ENCODE measurements around the gene TRDMT1. TPM values are rescaled to one million over a fixed set of nuclear protein-coding genes. Genes with fewer than 3 reads are reported as not detected.
A peak's percentile ranks its signal among the peaks of the same experiment; 100 is the strongest.

The TRDMT1 gene
- total and polyA plus RNA-seq, 7 experiments from 2014 or later: 9.7 to 30.6 (median 15.2) TPM

- peaks cover 12 to 35% (median 26%) of the 10 kb centered on the region in 5 donors for H3K36me3 Mint-ChIP-seq
- no peak overlapping the region for H3K4me3 Mint-ChIP-seq
- ATAC-seq: peak; percentile 40
Observed at GRCh38 chr10:17238445-17239291, 37.2 kb upstream of the TRDMT1 start.

GRCh38 chr10:17237915-17238444 lies 36.5 kb upstream of the TRDMT1 start:
- ChIA-PET CTCF (interaction anchor here (0.6 to 0.7 kb wide), 2 partner anchors 347 to 417 kb away, joined by 3 to 4 read pairs; no protein-coding TSS in a partner anchor), POLR2A (interaction anchor here (1.1 to 1.7 kb wide), 4 partner anchors 8 to 418 kb away, joined by 3 to 4 read pairs (median 4); no protein-coding TSS in a partner anchor)
- peaks cover 11 to 16% of the 10 kb centered on the region in 2 donors for H3K4me1 ChIP-seq (ENCODE audit: control insufficient read depth in 2 of 2, insufficient read depth in 2 of 2, low read length in 2 of 2)
- H3K27ac Mint-ChIP-seq: peak overlapping the region in 6 of 9 donors; percentile 7 to 62 (median 19)
- no peak for DNase-seq
- no peaks in the 10 kb centered on the region for H3K9me3 Mint-ChIP-seq
- no peak overlapping the region for H3K4me3 Mint-ChIP-seq
- peaks cover 31 to 55% (median 41%) of the 10 kb centered on the region in 3 experiments for H3K36me3 ChIP-seq (ENCODE audit: control insufficient read depth in 2 of 3, insufficient read depth in 3 of 3, low read length in 3 of 3)
- intact Hi-C loops (cut with micrococcal nuclease): loop anchor here in 1 of 2 donors (10.0 kb wide), 1 partner anchor 407 kb away; the partner anchor contains the start of gene STAM
- H3K27me3 Mint-ChIP-seq: no peaks in the 10 kb centered on the region
- no peaks in the 10 kb centered on the region for H3K27me3 ChIP-seq (ENCODE audit: control insufficient read depth in 2 of 2, insufficient read depth in 2 of 2, low read length in 2 of 2)
- peak; percentile 16 for ATAC-seq
- H3K9me3 ChIP-seq (ENCODE audit: control insufficient read depth in 2 of 3, low read length in 3 of 3): no peaks in the 10 kb centered on the region
- H3K27ac ChIP-seq (ENCODE audit: low read depth, low read length): peak overlapping the region; percentile 8
- peaks cover 7 to 52% (median 41%) of the 10 kb centered on the region in 7 donors for H3K4me1 Mint-ChIP-seq
- peaks cover 12 to 39% (median 26%) of the 10 kb centered on the region in 5 donors for H3K36me3 Mint-ChIP-seq
- H3K4me3 ChIP-seq (ENCODE audit: low read length): no peak overlapping the region

More at GRCh38 chr10:17238445-17239291, 37.2 kb upstream of the TRDMT1 start:
- intact Hi-C loops (cut with micrococcal nuclease): loop anchor here in 1 of 2 donors (10.0 kb wide), 1 partner anchor 406 kb away; the partner anchor contains the start of gene STAM
- Histone ChIP-seq H3K36me3 (ENCODE audit: control insufficient read depth in 2 of 3, insufficient read depth in 3 of 3, low read length in 3 of 3) (peaks cover 25 to 48% (median 36%) of the 10 kb centered on the region in 3 experiments), H3K4me1 (ENCODE audit: control insufficient read depth in 2 of 2, insufficient read depth in 2 of 2, low read length in 2 of 2) (peaks cover 8 to 9% of the 10 kb centered on the region in 2 donors), H3K9me3 (ENCODE audit: control insufficient read depth in 2 of 3, low read length in 3 of 3) (no peaks in the 10 kb centered on the region), H3K4me3 (ENCODE audit: low read length) (no peak overlapping the region), H3K27me3 (ENCODE audit: control insufficient read depth in 2 of 2, insufficient read depth in 2 of 2, low read length in 2 of 2) (no peaks in the 10 kb centered on the region), H3K27ac (ENCODE audit: low read depth, low read length) (no peak overlapping the region)
- H3K27me3 Mint-ChIP-seq: no peaks in the 10 kb centered on the region
- POLR2A ChIA-PET: interaction anchor here (1.2 to 1.7 kb wide), 3 partner anchors 8 to 418 kb away, joined by 3 to 4 read pairs (median 3); no protein-coding TSS in a partner anchor
- H3K4me1 Mint-ChIP-seq: peaks cover 7 to 47% (median 37%) of the 10 kb centered on the region in 7 donors
- DNase-seq: no peak
- peak overlapping the region in 7 of 9 donors; percentile 7 to 83 (median 58) for H3K27ac Mint-ChIP-seq
- CTCF ChIA-PET: no interaction called here
- H3K9me3 Mint-ChIP-seq: no peaks in the 10 kb centered on the region

GRCh38 chr10:17237149-17237527 lies 35.7 kb upstream of the TRDMT1 start:
- no peak overlapping the region for H3K4me3 Mint-ChIP-seq
- peak overlapping the region in 1 of 9 donors; percentile 7 for H3K27ac Mint-ChIP-seq
- POLR2A ChIA-PET: interaction anchor here (0.7 to 1.7 kb wide), 5 partner anchors 7 to 300 kb away, joined by 3 to 6 read pairs (median 4); no protein-coding TSS in a partner anchor
- peaks cover 12 to 42% (median 26%) of the 10 kb centered on the region in 5 donors for H3K36me3 Mint-ChIP-seq
- Histone ChIP-seq H3K4me1 (ENCODE audit: control insufficient read depth in 2 of 2, insufficient read depth in 2 of 2, low read length in 2 of 2) (peaks cover 16 to 21% of the 10 kb centered on the region in 2 donors), H3K27me3 (ENCODE audit: control insufficient read depth in 2 of 2, insufficient read depth in 2 of 2, low read length in 2 of 2) (no peaks in the 10 kb centered on the region), H3K9me3 (ENCODE audit: control insufficient read depth in 2 of 3, low read length in 3 of 3) (no peaks in the 10 kb centered on the region), H3K27ac (ENCODE audit: low read depth, low read length) (no peak overlapping the region), H3K4me3 (ENCODE audit: low read length) (no peak overlapping the region), H3K36me3 (ENCODE audit: control insufficient read depth in 2 of 3, insufficient read depth in 3 of 3, low read length in 3 of 3) (peaks cover 36 to 61% (median 46%) of the 10 kb centered on the region in 3 experiments)
- intact Hi-C loops (cut with micrococcal nuclease): loop anchor here in 1 of 2 donors (10.0 kb wide), 1 partner anchor 408 kb away; the partner anchor contains the start of gene STAM
- H3K9me3 Mint-ChIP-seq: no peaks in the 10 kb centered on the region
- H3K4me1 Mint-ChIP-seq: peaks cover 7 to 51% (median 46%) of the 10 kb centered on the region in 7 donors
- ATAC-seq (no peak), DNase-seq (no peak)
- CTCF ChIA-PET: no interaction called here
- no peaks in the 10 kb centered on the region for H3K27me3 Mint-ChIP-seq

GRCh38 chr10:17236468-17237148 lies 35.1 kb upstream of the TRDMT1 start:
- intact Hi-C loops (cut with micrococcal nuclease): loop anchor here in 1 of 2 donors (10.0 kb wide), 1 partner anchor 408 kb away; the partner anchor contains the start of gene STAM
- Histone ChIP-seq H3K4me1 (ENCODE audit: control insufficient read depth in 2 of 2, insufficient read depth in 2 of 2, low read length in 2 of 2) (peaks cover 21 to 22% of the 10 kb centered on the region in 2 donors), H3K27me3 (ENCODE audit: control insufficient read depth in 2 of 2, insufficient read depth in 2 of 2, low read length in 2 of 2) (no peaks in the 10 kb centered on the region), H3K36me3 (ENCODE audit: control insufficient read depth in 2 of 3, insufficient read depth in 3 of 3, low read length in 3 of 3) (peaks cover 41 to 63% (median 50%) of the 10 kb centered on the region in 3 experiments), H3K9me3 (ENCODE audit: control insufficient read depth in 2 of 3, low read length in 3 of 3) (no peaks in the 10 kb centered on the region), H3K4me3 (ENCODE audit: low read length) (no peak overlapping the region), H3K27ac (ENCODE audit: low read depth, low read length) (peak overlapping the region; percentile 9)
- DNase-seq: no peak
- Mint-ChIP-seq H3K4me1 (peaks cover 4 to 51% (median 46%) of the 10 kb centered on the region in 7 donors), H3K27me3 (no peaks in the 10 kb centered on the region), H3K9me3 (no peaks in the 10 kb centered on the region), H3K4me3 (no peak overlapping the region), H3K36me3 (peaks cover 12 to 46% (median 26%) of the 10 kb centered on the region in 5 donors), H3K27ac (peak overlapping the region in 6 of 9 donors; percentile 0 to 72 (median 35))
- CTCF ChIA-PET: no interaction called here
- POLR2A ChIA-PET: interaction anchor here (0.7 to 1.2 kb wide), 2 partner anchors 10 to 299 kb away, joined by 3 to 6 read pairs; no protein-coding TSS in a partner anchor
- no peak for ATAC-seq

GRCh38 chr10:17235136-17235535 lies 33.7 kb upstream of the TRDMT1 start:
- CTCF ChIA-PET: interaction anchor here (1.3 kb wide), 1 partner anchor 393 kb away, joined by 4 read pairs; no protein-coding TSS in a partner anchor
- ATAC-seq (no peak), DNase-seq (no peak)
- intact Hi-C loops (cut with micrococcal nuclease): loop anchor here in 1 of 2 donors (10.0 kb wide), 1 partner anchor 410 kb away; the partner anchor contains the start of gene STAM
- Histone ChIP-seq H3K27ac (ENCODE audit: low read depth, low read length) (peak overlapping the region; percentile 55), H3K27me3 (ENCODE audit: control insufficient read depth in 2 of 2, insufficient read depth in 2 of 2, low read length in 2 of 2) (no peaks in the 10 kb centered on the region), H3K36me3 (ENCODE audit: control insufficient read depth in 2 of 3, insufficient read depth in 3 of 3, low read length in 3 of 3) (peaks cover 45 to 70% (median 57%) of the 10 kb centered on the region in 3 experiments), H3K4me3 (ENCODE audit: low read length) (no peak overlapping the region), H3K9me3 (ENCODE audit: control insufficient read depth in 2 of 3, low read length in 3 of 3) (no peaks in the 10 kb centered on the region), H3K4me1 (ENCODE audit: control insufficient read depth in 2 of 2, insufficient read depth in 2 of 2, low read length in 2 of 2) (peaks cover 29 to 31% of the 10 kb centered on the region in 2 donors)
- Mint-ChIP-seq H3K4me1 (peaks cover 11 to 56% (median 49%) of the 10 kb centered on the region in 7 donors), H3K27ac (peak overlapping the region in 6 of 9 donors; percentile 42 to 93 (median 75)), H3K4me3 (peak overlapping the region in 1 of 10 donors; percentile 5), H3K9me3 (no peaks in the 10 kb centered on the region), H3K36me3 (peaks cover 12 to 57% (median 31%) of the 10 kb centered on the region in 5 donors), H3K27me3 (no peaks in the 10 kb centered on the region)
- POLR2A ChIA-PET: interaction anchor here (0.6 kb wide), 1 partner anchor 61 kb away, joined by 4 read pairs; no protein-coding TSS in a partner anchor
